Stimulated activated naive CD4-positive, alpha-beta T cell (primary cell): ENCODE data around the gene PAPSS2.

Experiments used
- DNase-seq, 6 experiments: peaks; one replicate each; lab custom pipeline; 2025; lab: John Stamatoyannopoulos, UW

PAPSS2 gene

DNA sequence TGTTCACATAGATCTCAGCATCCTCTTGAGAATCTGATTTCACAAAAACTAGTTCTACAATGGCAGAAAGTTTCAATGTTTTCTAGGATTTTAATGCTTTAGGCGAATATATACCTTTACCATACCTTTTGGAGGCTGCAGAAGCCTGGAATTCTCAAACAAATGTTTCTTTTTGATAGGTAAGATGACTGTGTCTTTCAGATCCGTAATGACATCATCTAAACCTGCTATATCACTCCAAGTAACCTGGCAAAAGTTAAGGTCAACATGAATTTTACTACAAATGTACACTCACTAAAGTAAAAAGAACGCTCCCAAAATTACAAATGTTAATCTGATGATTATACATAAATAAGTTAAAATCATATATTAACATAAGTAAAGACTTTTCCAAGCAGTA lies 130.5 kb downstream of the PAPSS2 start:
- no peak for DNase-seq

GRCh38 chr10:87794285-87794684 lies 134.6 kb downstream of the PAPSS2 start:
- DNase-seq = no peak
